Measurements from ENCODE around the gene OBSCN. TPM values are rescaled to one million over a fixed set of nuclear protein-coding genes. Genes with fewer than 3 reads are reported as not detected.

OBSCN gene
- total RNA-seq, 1 donor from 2014 or later, result 16.9 TPM

DNA sequence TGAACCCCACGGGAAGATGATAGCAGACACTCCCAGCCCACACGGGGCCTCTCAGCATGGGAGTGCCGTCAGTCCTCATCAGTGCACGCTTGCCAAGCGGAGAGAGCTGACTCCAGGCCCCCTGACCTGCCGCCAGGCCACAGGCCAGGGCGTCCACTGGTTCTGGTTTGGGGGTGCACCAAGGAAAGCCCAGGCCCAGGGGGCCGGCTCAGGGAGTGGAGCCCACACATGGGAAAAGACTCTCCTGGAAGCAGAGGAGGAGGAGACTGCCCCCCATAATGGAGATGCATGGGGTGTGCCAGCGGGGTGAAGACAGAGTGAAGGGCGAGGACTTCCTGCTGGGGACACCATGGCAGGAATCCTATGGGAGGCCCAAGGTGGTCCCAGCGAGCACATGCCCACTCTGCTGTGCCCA, 192.4 kb downstream of the OBSCN start:
- Mint-ChIP-seq H3K4me1 (ENCODE audit: unreplicated experiment) (peaks cover 22% of the 10 kb centered on the region), H3K36me3 (ENCODE audit: low read depth, unreplicated experiment) (peaks cover 36% of the 10 kb centered on the region), H3K27ac (ENCODE audit: unreplicated experiment) (no peak overlapping the region), H3K9me3 (ENCODE audit: unreplicated experiment) (no peaks in the 10 kb centered on the region), H3K4me3 (ENCODE audit: unreplicated experiment) (no peak overlapping the region), H3K27me3 (ENCODE audit: unreplicated experiment) (peaks cover 15% of the 10 kb centered on the region)
- no peak for DNase-seq (ENCODE audit: low spot score)
- TF ChIP-seq, protein P1, sequence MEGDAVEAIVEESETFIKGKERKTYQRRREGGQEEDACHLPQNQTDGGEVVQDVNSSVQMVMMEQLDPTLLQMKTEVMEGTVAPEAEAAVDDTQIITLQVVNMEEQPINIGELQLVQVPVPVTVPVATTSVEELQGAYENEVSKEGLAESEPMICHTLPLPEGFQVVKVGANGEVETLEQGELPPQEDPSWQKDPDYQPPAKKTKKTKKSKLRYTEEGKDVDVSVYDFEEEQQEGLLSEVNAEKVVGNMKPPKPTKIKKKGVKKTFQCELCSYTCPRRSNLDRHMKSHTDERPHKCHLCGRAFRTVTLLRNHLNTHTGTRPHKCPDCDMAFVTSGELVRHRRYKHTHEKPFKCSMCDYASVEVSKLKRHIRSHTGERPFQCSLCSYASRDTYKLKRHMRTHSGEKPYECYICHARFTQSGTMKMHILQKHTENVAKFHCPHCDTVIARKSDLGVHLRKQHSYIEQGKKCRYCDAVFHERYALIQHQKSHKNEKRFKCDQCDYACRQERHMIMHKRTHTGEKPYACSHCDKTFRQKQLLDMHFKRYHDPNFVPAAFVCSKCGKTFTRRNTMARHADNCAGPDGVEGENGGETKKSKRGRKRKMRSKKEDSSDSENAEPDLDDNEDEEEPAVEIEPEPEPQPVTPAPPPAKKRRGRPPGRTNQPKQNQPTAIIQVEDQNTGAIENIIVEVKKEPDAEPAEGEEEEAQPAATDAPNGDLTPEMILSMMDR (IDR thresholded peaks at IDR 0.05; ENCODE audit: unreplicated experiment), result no peak

DNA sequence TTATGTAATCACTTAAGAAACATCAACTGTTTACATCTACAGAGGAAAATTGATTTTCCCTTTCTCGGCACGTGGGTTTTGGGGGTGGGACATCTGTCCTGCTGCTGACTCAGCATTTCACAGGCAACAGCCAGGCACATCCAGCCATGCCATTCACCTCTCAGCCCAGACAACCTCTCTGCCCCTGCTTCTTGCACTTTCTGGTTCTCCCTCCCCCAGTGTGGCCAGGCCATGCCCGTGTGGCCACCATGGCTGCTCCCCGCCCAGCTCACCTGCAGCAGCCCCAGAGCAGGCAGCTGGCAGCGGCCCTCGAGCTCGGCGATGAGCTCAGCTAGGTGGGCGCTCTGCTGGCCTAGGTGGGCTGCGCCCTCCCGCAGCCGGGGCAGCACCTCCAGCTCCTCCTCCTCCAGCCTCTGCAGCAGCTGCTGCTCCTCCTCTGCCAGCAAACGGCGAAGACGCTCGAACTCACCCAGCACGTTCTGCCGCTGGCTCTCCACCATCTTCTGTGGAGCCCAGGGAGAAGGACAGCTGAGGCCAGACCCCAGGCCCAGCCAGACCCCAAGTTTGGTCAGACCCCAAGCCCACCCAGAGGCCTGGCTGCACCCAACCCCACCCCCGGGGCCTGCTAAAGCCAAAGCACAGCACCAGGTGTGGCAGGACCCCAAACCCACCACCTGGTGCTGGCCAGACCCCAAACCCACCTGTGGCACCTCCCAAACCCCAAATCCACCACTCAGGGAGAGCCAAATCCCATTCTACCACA, 193.0 kb downstream of the OBSCN start:
- Mint-ChIP-seq H3K27ac (ENCODE audit: unreplicated experiment) (no peak overlapping the region), H3K4me3 (ENCODE audit: unreplicated experiment) (no peak overlapping the region), H3K36me3 (ENCODE audit: low read depth, unreplicated experiment) (peaks cover 36% of the 10 kb centered on the region), H3K27me3 (ENCODE audit: unreplicated experiment) (peaks cover 17% of the 10 kb centered on the region), H3K4me1 (ENCODE audit: unreplicated experiment) (peaks cover 26% of the 10 kb centered on the region), H3K9me3 (ENCODE audit: unreplicated experiment) (no peaks in the 10 kb centered on the region)
- TF ChIP-seq, protein P1 (IDR thresholded peaks at IDR 0.05; ENCODE audit: unreplicated experiment), result no peak
- no peak for DNase-seq (ENCODE audit: low spot score)

DNA sequence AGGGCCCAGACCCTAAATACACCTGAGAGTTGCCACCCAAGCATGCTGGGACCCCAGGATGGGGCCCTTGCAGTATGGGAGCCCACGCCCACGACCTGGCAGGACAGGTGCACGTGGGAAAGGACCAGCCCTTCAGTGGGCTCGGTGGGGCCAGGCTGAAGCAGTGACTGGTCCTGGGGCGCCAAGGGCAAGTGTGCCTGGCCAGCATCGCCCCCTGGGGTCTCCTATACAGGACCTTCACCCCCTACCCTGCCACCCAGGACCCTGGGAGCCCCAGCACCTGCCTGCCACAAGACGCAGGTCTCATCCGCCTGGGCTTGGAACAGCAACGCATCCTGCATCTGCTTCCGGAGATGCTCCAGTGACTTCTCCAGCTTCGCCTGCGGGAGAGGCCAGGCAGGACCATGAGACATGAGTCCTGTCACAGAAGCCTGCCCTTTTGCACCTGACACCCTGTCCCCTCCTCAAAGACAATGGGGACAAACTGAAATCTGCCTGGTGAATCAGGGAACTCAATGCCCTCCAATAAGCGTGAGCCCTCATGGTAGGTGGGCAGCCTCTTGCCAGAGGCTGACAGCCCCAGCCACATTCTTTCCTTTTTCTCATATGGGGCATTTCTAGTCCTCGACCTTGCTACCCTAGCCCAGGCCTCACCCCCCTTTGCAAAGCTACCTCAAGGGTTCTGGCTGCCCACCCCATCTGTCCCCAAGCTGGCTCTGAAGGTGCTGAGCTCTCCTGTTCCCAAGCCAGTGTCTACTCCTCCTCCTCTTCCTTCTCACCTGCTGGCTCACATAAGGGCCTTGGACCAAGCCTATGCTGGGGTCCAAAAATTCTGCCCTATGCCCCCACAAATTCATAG, 194.2 kb downstream of the OBSCN start:
- peak overlapping the region; percentile 42 for H3K4me3 Mint-ChIP-seq (ENCODE audit: unreplicated experiment)
- H3K4me1 Mint-ChIP-seq (ENCODE audit: unreplicated experiment), result peaks cover 26% of the 10 kb centered on the region
- peaks cover 29% of the 10 kb centered on the region for H3K36me3 Mint-ChIP-seq (ENCODE audit: low read depth, unreplicated experiment)

DNA sequence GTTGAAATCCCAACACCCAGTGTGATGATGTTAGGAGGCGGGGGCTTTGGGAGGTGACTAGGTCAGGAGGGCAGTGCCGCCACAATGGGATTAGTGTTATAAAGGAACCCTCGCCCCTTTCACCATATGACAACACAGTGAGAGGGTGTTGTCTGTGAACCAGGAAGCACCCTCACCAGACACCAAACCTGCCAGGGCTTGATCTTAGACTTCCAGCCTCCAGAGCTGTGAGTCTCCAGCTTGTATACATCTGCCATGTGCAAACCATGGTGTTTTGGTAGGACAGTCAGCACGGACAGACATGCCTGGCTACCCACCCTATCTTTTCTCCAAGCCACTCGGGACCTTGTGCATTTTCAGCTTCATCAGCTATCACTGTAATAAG, 194.8 kb downstream of the OBSCN start:
- peaks cover 27% of the 10 kb centered on the region for H3K36me3 Mint-ChIP-seq (ENCODE audit: low read depth, unreplicated experiment)
- peaks cover 15% of the 10 kb centered on the region for H3K27me3 Mint-ChIP-seq (ENCODE audit: unreplicated experiment)
- H3K4me3 Mint-ChIP-seq (ENCODE audit: unreplicated experiment), result peak overlapping the region; percentile 42
- H3K4me1 Mint-ChIP-seq (ENCODE audit: unreplicated experiment), result peaks cover 26% of the 10 kb centered on the region
- H3K9me3 Mint-ChIP-seq (ENCODE audit: unreplicated experiment), result no peaks in the 10 kb centered on the region
- TF ChIP-seq, protein P1 (IDR thresholded peaks at IDR 0.05; ENCODE audit: unreplicated experiment), result no peak
- H3K27ac Mint-ChIP-seq (ENCODE audit: unreplicated experiment), result no peak overlapping the region
- no peak for DNase-seq (ENCODE audit: low spot score)

More for the DNA sequence above, 194.2 kb downstream of the OBSCN start:
- Mint-ChIP-seq H3K27ac (ENCODE audit: unreplicated experiment) (no peak overlapping the region), H3K9me3 (ENCODE audit: unreplicated experiment) (no peaks in the 10 kb centered on the region), H3K27me3 (ENCODE audit: unreplicated experiment) (peaks cover 15% of the 10 kb centered on the region)
- DNase-seq (ENCODE audit: low spot score), result no peak
- TF ChIP-seq, protein P1 (IDR thresholded peaks at IDR 0.05; ENCODE audit: unreplicated experiment), result no peak
